SHP77 treated with DMSO at 0.1 percent for 48 hours (cell line): ENCODE data around the gene SMC5.
"Not testable (repeated sequence)": the region's sequence is repeated elsewhere in the genome, so short reads cannot be mapped to it uniquely, and the experiment has no call there.

Source experiments
- DNase-seq: peaks from one replicate; lab custom pipeline; 2025; lab: John Stamatoyannopoulos, UW

Gene SMC5

DNA sequence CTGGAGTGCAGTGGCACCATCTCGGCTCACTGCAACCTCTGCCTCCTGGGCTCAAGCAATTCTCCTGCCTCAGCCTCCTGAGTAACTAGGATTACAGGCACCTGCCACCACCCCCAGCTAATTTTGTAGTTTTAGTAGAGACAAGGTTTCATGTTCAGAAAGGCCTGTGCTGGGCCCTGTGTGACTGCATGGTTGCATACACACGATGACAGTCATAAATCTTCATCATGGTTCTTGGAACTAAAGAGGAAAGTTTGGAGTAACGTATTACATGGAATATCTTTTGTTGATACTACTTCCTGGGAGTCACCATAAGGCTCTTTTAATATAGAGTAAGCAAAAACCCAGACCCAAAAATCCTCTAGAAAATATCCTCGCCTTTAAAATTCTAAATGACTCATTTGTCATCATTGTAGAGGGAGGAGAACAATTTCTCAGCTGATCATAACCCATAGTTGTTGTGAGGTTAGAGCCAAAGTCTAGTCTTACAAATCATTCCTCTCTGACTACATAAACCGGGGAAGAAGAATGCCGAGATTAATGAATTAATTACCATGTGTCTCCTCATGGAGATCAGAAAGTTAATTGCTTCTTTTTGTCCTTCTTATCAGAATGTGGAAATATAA, 108.6 kb downstream of the SMC5 start:
- no peak for DNase-seq

DNA sequence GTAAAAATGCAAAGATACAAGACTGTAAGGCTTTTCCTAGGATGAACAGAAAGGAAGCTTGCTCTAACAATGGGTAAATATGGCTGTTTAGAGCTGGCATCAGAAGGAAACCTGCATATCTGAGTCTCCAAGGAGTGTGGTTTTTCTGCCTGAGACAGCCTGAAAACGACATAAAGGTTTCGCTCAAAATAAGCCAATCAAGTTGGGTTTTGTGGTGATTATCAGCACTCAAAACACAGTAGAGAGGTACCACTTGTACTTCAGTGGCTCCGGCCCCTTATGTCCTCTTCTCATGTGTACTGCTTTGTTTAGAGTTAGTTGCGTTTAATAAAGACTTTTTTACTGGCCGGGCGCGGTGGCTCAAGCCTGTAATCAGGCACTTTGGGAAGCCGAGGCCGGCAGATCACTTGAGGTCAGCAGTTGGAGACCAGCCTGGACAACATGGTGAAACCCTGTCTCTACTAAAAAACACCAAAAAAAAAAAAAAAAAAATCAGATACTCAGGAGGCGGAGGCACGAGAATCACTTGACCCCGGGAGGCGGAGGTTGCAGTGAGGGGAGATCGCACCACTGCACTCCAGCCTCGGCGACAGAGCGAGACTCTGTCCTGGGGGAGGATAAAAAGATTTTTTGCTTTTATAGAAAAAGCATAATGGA, 116.3 kb downstream of the SMC5 start:
- no peak for DNase-seq

DNA sequence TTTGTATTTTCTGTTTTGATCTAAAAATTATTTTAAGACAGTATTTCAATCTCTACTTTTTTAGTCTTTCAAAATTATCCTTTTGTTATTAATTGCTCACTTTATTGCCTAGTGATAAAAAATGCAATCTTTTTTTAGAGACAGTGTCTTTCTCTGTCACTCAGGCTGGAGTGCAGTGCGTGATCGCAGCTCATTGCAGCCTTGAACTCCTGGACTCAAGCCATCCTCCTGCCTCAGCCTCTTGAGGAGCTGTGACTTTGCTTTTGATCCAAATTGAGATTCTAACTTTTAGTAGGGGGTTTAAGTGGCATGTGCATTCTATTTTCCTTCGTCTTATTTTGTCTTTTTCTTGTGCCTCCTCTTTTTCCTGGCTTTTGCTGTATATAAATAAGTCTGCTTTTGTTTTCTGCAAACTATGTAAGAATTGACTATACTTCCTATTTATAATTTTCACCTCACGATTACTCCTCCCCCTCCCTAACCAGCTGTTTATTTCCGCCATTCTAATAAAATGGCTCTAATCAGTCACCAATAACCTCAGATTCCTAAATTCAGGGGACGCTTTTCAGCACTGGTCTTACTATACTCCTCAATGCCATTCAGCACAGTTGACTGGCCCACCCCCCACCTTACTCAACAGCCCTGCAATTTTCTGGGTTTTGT, 123.4 kb downstream of the SMC5 start:
- DNase-seq, result no peak

DNA sequence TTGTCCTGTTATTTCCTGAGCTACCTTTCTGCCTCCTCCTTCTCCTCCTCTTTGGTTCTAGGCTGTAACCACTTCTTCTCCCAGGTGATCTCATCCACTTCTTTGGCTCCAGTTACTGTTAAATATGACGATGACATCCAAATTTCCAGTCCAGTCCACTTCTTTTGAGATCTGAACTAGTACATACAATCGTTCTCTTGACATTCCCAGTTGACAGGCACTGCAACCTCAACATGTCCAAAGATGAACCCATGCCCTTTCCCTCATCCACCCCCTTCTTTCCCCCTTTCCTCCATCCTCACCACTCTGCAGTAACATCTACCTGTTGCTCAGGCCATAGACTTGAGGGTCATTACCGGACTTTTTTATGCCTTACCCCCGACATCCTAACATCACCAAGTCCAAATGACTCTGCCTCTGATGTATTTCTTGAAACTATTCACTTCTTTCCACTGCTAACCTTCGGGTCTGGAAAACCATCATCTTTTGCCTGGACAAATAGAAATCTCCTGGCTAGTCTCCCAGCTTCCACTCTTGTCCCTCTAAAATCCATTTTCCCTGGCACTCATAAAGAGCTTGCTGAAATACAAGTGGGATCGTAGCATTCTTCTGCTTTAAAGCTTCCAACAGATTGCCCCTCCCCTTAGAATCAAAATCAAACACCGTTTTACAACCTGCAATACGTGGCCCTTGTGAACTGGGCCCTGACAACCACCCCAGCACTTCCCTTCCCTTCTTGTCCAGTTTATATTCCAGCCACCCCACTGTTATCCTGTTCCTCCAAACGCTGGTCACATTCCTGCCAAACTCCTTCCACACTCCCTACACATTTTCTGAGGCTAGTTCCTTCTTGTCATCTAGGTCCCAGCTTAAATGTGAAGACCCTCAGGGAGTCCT, 124.2 kb downstream of the SMC5 start:
- no peak for DNase-seq

- no peak for DNase-seq
Observed at GRCh38 chr9:70385426-70385825, 126.6 kb downstream of the SMC5 start.

DNA sequence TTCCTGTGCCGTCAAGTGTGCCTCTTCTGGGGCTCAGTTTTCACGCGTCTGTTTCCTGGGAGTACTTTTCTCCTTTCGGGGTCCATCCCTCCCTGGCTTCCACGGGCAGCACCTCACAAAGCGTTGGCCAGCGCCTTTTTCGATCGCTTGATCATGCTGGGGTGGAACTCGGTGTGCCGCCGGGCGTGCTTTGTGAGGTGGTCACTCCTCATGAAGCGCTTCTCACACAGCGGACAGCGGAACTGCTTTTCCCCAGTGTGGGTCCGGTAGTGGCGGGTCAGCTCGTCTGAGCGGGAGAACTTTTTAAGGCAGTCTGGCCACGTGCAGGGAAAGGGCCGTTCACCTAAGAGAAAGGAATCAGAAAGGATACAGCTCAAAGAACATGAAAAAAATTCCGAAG, 128.9 kb downstream of the SMC5 start:
- DNase-seq, result no peak

DNA sequence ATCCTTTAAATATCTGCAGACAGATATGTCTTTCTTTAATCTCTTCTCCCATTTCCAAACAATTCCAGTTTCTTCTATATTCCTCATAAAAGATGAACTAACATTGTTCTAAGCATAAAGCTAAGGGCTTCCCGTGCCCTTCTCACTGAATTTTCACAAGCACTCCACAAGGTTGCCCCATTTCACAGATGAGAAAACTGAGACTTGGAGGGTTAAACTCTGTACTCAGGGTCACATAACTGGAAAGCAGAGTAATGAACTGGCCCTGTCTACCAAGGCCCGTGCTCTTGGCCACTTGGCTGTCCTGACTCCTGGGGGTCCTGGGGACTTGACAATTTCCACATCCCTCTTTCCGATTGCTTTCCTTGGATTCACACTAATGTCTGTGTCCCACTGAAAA, 130.4 kb downstream of the SMC5 start:
- no peak for DNase-seq

- DNase-seq, result no peak
Observed at GRCh38 chr9:70389621-70390266, 131.0 kb downstream of the SMC5 start.

GRCh38 chr9:70390933-70391341, 132.2 kb downstream of the SMC5 start:
- no peak for DNase-seq

- DNase-seq, result no peak
Observed at GRCh38 chr9:70392189-70392588, 133.4 kb downstream of the SMC5 start.

DNA sequence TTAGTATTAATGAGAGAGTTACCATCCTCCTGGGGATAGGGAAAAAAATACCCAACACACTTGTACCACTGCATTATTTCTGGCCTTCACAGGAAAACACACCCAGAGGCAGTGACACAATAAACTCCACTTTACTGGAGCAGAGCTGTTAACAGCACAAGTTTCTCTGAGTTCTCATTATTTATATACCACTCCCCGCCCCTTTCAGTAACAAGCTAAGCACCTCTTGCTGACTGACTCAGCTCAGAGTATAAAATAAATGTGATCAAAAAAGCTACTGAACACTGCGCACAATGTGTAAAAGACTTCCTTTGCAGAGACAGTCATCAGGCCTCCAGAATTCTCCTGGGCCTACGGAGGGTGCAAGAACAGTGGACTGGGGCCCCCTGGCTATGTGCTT, 134.1 kb downstream of the SMC5 start:
- DNase-seq, result no peak

DNA sequence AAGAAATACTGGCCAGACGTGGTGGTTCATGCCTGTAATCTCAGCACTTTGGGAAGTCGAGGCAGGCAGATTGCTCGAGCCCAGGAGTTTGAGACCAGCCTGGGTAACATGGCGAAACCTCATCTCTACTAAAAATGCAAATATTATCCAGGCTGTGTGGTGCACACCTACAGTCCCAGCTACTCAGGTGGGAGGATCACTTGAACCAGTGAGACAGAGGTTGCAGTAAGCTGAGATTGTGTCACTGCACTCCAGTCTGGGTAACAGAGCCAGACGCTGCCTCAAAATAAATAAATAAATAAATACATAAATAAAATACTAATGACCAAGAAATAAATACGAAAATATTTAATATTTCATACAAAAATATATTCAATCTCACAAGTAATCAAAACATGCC, 136.9 kb downstream of the SMC5 start:
- no peak for DNase-seq

- no peak for DNase-seq
Observed at GRCh38 chr9:70398145-70398556, 139.4 kb downstream of the SMC5 start.

DNA sequence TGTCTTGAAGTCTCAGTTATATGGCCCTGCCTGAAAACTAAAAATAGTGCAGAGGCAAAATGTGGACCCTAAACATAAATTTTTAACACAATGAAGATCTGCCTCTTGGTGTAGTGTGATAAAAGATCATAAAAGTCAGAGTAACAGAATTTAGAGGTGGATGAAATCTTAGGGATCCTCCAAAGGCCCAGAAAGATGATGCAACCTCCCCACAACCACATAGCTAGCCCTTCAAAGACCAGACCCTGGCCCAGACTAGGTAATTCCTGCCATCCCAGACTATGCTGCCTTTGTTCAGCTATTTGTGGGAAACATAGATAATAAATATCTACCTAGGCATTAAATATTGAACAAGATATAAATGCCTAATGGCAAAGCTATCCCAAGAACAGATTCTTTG, 140.4 kb downstream of the SMC5 start:
- no peak for DNase-seq

DNA sequence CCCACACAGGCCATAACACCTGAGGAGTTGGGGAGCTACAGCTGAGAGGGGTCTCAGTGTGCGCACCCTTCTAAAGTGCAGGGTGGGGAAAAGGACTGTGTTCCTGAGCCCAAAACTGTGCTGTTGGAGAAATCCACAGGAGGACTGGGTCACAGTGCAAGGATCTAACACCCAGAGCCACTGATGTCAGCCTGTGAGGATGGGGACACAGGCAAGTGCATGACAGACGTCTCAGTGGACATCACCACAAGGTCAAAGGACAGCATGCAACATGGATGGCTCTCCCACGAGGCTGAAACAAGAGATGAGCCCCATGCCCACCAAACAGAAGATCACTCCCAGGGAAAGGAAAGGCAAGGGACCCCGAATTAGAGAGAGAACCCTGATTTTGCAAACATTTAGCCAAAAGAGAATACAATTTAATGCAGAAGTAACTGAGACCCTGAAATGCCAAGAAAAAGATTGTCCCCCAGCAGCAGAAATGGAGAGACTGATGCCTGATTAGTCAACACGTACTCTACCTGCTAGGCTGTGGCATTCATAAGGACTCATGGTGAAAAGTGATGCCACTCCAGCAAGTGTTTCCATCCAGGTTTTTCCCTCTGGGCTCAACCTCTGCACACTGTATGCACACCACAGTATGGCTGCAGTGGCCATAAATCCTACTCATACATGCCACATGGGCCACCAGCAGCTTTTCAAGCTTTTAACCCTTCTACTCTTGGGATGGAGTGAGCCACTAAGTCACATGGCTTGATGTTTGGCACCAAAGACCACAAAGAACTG, 141.5 kb downstream of the SMC5 start:
- DNase-seq, result no peak

- not testable (repeated sequence) for DNase-seq
Observed at GRCh38 chr9:70401241-70401640, 142.5 kb downstream of the SMC5 start.

DNA sequence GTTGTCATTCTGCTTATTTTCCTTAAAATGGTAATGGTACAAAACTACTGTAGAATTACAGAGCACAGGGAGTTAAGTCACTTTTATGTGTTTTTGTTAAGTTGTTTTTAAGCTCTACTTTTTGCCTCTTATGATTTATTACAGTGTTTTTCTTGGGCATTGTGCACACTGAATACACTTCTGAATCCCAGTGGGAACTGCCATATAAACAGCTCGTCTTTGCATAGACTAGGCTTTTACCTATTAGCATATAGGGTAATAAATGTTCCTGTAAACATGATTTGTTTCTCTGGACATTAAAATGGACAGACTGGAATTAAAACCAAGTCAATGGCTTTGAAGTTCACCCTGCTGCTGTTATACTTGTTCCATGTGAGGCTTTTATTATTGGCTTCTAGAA, 143.4 kb downstream of the SMC5 start:
- no peak for DNase-seq

GRCh38 chr9:70403166-70403565, 144.4 kb downstream of the SMC5 start:
- no peak for DNase-seq

GRCh38 chr9:70403618-70404025, 144.8 kb downstream of the SMC5 start:
- no peak for DNase-seq

DNA sequence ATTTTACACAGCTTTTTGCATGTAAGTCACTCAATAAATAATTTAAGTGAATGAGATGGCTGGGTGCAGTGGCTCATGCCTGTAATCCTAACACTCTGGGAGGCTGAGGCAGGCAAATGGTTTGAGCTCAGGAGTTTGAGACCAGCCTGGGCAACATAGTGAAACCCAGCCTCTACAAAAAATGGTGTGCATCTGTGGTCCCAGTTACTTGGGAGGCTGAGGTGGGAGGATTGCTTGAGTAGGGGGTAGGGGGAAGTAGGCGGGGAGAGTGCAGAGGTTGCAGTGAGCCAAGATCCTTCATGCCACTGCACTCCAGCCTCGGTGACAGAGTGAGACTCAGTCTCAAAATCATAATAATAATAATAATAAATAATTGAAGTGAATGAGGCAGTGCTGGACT, 145.5 kb downstream of the SMC5 start:
- no peak for DNase-seq
